DND-41 (cell line): ENCODE results near the gene ACKR3.

Experiments used
- ATAC-seq: fragments of 200-7000 bp; cut with Tn5 transposase; 3 replicates; pipeline ENCODE4 v1.9.1; 2021; ENCODE audit warnings: low read depth; ENCODE audit not compliant: insufficient read depth
- DNase-seq: peaks from one replicate; pipeline ENCODE4 v3.0.0-alpha.2; 2020
- H2AFZ ChIP-seq: 2 replicates; pipeline ENCODE4 v1.6.0; 2012; ENCODE audit warnings: low read depth, low read length
- H3K27ac ChIP-seq: 2 replicates; pipeline ENCODE4 v1.5.1; 2012; ENCODE audit warnings: low read length, inconsistent platforms
- H3K27me3 ChIP-seq: fragments of 200-600 bp; sonication (generic); 2 replicates; pipeline ENCODE4 v1.6.0; 2012; ENCODE audit warnings: low read length, mild to moderate bottlenecking, inconsistent platforms; ENCODE audit not compliant: insufficient read depth, poor library complexity
- H3K36me3 ChIP-seq: 2 replicates; pipeline ENCODE4 v1.5.1; 2012; ENCODE audit warnings: low read length, inconsistent platforms; ENCODE audit not compliant: insufficient read depth
- H3K4me1 ChIP-seq: 2 replicates; pipeline ENCODE4 v1.5.1; 2012; ENCODE audit warnings: mild to moderate bottlenecking, low read length; ENCODE audit not compliant: insufficient read depth
- H3K4me2 ChIP-seq: 2 replicates; pipeline ENCODE4 v1.6.0; 2012; ENCODE audit warnings: mild to moderate bottlenecking, moderate library complexity, low read length, inconsistent platforms; ENCODE audit not compliant: insufficient read depth
- H3K4me3 ChIP-seq, 2 experiments: fragments of 200-600 bp in 1 of 2; shearing (Covaris generic) in 1 of 2; 2 replicates each; pipeline ENCODE4 v1.5.1; 2012 to 2016; ENCODE audit warnings: inconsistent platforms in 2 of 2, low read length in 2 of 2, mild to moderate bottlenecking in 2 of 2, low read depth in 1 of 2, moderate library complexity in 1 of 2
- H3K79me2 ChIP-seq: 2 replicates; pipeline ENCODE4 v1.6.0; 2012; ENCODE audit warnings: low read length, inconsistent platforms; ENCODE audit not compliant: insufficient read depth
- H3K9ac ChIP-seq: 2 replicates; pipeline ENCODE4 v1.6.0; 2012; ENCODE audit warnings: low read depth, mild to moderate bottlenecking, inconsistent platforms, low read length, moderate library complexity
- H3K9me3 ChIP-seq: 2 replicates; pipeline ENCODE4 v1.5.1; 2012; ENCODE audit warnings: low read length, moderate library complexity, mild to moderate bottlenecking, inconsistent platforms; ENCODE audit not compliant: insufficient read depth, severe bottlenecking
- H4K20me1 ChIP-seq: 2 replicates; pipeline ENCODE4 v1.6.0; 2012; ENCODE audit warnings: low read length; ENCODE audit not compliant: insufficient read depth
- EZH2 ChIP-seq: IDR thresholded peaks from 3 replicates; pipeline ENCODE4 v1.6.1; 2012; ENCODE audit warnings: borderline replicate concordance, low read depth, mild to moderate bottlenecking, moderate library complexity, low read length, inconsistent platforms; ENCODE audit not compliant: severe bottlenecking
- TF ChIP-seq, protein P1 (sequence below): IDR thresholded peaks from 2 replicates; pipeline ENCODE4 v1.5.1; 2012; ENCODE audit warnings: borderline replicate concordance, low read length, moderate library complexity, mild to moderate bottlenecking; ENCODE audit not compliant: poor library complexity, severe bottlenecking; ENCODE audit errors: extremely low read depth

Gene ACKR3

GRCh38 chr2:236608710-236609109 lies 39.1 kb downstream of the ACKR3 start:
- TF ChIP-seq EZH2, result no peak
- TF ChIP-seq, protein P1, sequence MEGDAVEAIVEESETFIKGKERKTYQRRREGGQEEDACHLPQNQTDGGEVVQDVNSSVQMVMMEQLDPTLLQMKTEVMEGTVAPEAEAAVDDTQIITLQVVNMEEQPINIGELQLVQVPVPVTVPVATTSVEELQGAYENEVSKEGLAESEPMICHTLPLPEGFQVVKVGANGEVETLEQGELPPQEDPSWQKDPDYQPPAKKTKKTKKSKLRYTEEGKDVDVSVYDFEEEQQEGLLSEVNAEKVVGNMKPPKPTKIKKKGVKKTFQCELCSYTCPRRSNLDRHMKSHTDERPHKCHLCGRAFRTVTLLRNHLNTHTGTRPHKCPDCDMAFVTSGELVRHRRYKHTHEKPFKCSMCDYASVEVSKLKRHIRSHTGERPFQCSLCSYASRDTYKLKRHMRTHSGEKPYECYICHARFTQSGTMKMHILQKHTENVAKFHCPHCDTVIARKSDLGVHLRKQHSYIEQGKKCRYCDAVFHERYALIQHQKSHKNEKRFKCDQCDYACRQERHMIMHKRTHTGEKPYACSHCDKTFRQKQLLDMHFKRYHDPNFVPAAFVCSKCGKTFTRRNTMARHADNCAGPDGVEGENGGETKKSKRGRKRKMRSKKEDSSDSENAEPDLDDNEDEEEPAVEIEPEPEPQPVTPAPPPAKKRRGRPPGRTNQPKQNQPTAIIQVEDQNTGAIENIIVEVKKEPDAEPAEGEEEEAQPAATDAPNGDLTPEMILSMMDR, result no peak
- no peak overlapping the region for H2AFZ ChIP-seq
- no peaks in the 10 kb centered on the region for H3K79me2 ChIP-seq
- H3K27me3 ChIP-seq, result peaks cover 4% of the 10 kb centered on the region
- H3K9ac ChIP-seq, result no peak overlapping the region
- DNase-seq (no peak), ATAC-seq (no peak)
- no peak overlapping the region for H3K27ac ChIP-seq
- no peak overlapping the region for H3K4me2 ChIP-seq
- H3K36me3 ChIP-seq, result no peaks in the 10 kb centered on the region
- H4K20me1 ChIP-seq, result no peaks in the 10 kb centered on the region
- no peak overlapping the region for H3K4me3 ChIP-seq
- no peaks in the 10 kb centered on the region for H3K9me3 ChIP-seq
- no peaks in the 10 kb centered on the region for H3K4me1 ChIP-seq

DNA sequence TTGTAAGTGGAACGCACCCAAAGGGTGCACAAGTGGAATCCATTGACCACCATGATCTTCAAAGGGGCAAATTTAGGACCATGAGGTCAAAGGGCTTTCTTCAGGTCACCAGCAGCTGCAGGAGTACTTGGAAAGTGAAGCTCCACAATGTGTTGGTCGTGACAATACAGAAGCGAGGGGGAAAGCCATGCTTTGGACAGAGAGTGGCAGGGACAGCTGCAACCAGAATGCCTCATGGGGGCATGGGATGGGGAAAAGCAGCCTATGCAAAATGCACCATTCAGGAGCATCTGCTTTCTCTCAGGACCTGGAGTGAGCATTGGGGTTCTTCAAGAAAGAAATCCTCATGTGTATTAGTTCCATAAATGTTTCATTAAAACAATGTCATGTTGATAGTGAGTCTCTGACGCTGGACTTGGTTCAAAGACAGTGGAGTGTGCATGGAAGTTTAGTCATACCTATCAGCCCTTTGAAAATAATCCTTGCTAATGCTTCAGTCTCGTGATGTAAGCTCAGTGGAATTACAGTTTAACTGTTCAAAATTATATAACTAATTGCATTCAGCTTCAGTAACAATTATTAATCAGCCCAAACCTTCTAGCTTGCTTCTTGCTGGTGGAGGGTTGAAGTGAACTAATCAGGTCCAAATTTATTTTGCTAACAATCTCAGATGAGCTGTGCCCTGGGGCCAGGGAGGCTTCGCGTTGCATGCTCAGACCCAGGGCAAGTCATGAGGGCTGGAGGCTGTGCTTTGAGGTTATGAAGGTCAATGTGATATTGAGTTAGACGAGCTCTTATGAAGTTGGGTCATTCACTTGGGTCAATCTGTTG lies 41.6 kb downstream of the ACKR3 start:
- H3K9ac ChIP-seq, result no peak overlapping the region
- no peaks in the 10 kb centered on the region for H3K9me3 ChIP-seq
- no peak for DNase-seq

GRCh38 chr2:236612737-236613136 lies 43.1 kb downstream of the ACKR3 start:
- peaks cover 7% of the 10 kb centered on the region for H3K27me3 ChIP-seq
- no peaks in the 10 kb centered on the region for H3K36me3 ChIP-seq
- H2AFZ ChIP-seq, result no peak overlapping the region
- no peaks in the 10 kb centered on the region for H3K79me2 ChIP-seq
- H4K20me1 ChIP-seq, result no peaks in the 10 kb centered on the region
- no peak overlapping the region for H3K4me3 ChIP-seq
- no peaks in the 10 kb centered on the region for H3K9me3 ChIP-seq
- H3K4me2 ChIP-seq, result no peak overlapping the region
- H3K4me1 ChIP-seq, result no peaks in the 10 kb centered on the region
- H3K27ac ChIP-seq, result no peak overlapping the region
- ATAC-seq (no peak), DNase-seq (no peak)
- TF ChIP-seq, protein P1, result no peak
- no peak for TF ChIP-seq EZH2
- no peak overlapping the region for H3K9ac ChIP-seq

More for the DNA sequence above, 41.6 kb downstream of the ACKR3 start:
- no peak for ATAC-seq
- Histone ChIP-seq H3K4me2 (no peak overlapping the region), H3K4me3 (no peak overlapping the region), H3K4me1 (no peaks in the 10 kb centered on the region), H3K27me3 (peaks cover 4% of the 10 kb centered on the region), H3K79me2 (no peaks in the 10 kb centered on the region), H2AFZ (no peak overlapping the region), H3K27ac (no peak overlapping the region), H4K20me1 (no peaks in the 10 kb centered on the region), H3K36me3 (no peaks in the 10 kb centered on the region)
- TF ChIP-seq, protein P1, result no peak
- no peak for TF ChIP-seq EZH2
